ENCODE measurements around the gene ABCF3.

ABCF3 gene

GRCh38 chr3:184168363-184169120 is 17.5 kb upstream of the ABCF3 start:
- DNase-seq, result no peak

DNA sequence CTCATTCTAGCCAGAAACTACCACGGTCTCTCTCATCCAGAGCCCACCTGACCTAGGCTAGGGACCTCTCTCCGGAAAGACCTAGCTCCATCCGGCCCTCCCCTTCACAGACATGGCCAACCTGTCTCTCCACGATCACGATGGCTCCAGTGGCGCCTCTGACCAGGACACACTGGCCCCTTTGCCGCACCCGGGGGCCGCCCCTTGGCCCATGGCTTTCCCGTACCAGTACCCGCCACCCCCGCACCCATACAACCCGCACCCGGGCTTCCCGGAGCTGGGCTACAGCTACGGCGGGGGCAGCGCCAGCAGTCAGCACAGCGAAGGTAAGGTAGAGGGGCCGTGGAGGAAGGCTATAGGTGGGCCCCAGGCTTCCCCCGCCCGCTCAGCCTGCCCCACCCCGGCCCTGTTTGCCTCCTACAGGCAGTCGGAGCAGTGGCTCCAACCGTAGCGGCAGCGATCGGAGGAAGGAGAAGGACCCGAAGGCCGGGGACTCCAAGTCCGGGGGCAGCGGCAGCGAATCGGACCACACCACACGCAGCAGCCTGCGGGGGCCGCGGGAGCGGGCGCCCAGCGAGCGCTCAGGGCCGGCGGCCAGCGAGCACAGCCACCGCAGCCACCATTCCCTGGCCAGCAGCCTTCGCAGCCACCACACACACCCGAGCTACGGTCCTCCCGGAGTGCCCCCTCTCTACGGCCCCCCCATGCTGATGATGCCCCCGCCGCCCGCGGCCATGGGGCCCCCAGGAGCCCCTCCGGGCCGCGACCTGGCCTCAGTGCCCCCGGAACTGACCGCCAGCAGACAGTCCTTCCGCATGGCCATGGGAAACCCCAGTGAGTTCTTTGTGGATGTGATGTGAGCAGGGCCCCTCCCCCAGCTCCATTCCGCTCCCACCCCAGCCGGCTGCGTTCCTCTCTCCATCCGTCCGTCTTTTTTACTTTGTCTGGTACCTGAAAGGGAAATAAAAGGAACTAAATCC is 15.8 kb upstream of the ABCF3 start:
- no peak for DNase-seq

DNA sequence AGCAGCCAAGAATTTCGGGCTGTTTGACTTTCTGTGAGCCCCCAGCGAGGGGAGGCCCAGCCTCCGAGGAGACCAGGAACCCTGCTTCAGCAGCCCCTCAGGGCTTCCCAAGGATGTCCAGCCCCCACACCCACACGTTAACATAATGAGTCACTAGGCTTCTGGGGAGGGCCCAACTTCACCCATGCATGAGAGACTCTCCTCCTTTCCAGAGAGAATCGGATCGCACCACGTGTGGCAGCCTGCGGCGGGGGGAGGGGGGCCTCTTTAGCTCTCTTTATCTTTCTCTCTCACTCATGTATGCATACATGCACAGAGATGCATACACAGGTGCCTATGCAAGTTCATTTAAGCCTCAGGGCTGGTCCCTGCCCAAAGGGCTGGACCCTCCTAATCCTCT is 14.4 kb upstream of the ABCF3 start:
- DNase-seq, result no peak

- no peak for DNase-seq
These were observed 13.2 kb upstream of the ABCF3 start for GRCh38 chr3:184172681-184173373.

- DNase-seq, result no peak
These were observed 12.7 kb upstream of the ABCF3 start for GRCh38 chr3:184173374-184173722.

- no peak for DNase-seq
These were observed 11.7 kb upstream of the ABCF3 start for GRCh38 chr3:184174284-184174645.

DNA sequence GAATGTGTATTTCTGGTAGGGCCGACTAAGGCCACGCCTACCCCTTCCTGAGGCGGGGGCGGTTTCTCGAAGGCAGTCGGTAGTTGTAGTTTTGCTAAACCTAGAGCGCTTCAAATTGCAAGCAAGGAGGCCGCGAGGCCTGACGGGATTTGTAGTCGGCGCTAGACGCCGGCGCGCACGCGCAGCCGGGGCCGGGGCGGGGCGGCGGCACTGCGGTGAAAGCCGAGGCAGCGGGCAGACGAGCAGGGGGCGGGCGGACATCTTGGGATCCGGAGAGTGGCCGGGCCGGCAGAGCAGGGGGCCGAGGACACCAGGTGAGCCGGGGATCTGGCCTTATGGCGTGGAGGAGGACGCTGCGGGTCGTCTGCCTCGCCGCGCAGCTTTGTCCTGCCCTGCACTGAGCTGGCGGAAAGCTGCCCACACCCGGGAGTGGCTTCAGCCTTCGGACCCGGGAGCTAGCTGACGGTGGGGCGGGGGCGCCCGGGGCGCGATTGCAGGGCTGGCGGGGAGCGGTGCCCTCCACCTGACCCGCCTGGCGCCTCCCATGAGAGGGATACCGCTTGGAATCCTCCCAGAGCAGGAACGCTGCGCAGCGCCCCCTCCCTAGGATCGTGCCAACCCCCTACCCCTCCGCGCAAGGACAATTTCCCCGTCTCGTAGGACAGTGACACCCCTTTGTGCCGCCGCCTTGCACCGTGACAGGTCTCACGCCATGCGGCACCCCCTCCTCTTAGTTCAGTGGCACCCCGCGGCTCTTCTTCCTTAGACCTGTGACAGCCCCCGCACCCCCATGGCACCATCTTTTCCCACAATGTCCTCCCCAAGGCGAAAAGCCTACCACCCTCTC is 11.1 kb upstream of the ABCF3 start, which contains the start of gene AP2M1:
TSS of gene AP2M1 (plus strand) at position 210 of the 847 bp plus-strand sequence. CDS start 2,139 bp downstream, outside the sequence.
- peak; percentile 97 for DNase-seq

DNA sequence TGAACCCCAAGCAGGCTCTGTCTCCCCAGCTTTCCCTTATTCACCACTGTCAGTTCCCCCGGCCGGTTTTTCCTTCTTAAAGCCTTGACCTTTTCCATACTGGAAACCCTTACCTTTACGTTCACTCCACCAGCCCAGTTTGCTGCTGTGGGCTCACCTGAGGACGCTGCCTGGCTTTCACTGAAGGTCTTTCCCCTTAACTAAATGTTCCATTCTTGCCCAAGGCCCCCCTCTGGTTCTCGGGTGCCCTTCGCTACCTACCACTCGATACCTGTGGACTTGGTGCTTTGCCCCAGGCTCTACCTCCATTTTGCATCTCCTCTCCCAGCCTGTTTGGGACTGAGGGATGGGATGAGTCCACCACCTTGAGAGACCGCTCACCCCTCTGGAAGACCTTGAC is 10.5 kb upstream of the ABCF3 start:
- DNase-seq, result no peak

GRCh38 chr3:184175981-184176376 is 10.0 kb upstream of the ABCF3 start:
- DNase-seq, result no peak

- peak; percentile 63 for DNase-seq
These were observed 9.3 kb upstream of the ABCF3 start for GRCh38 chr3:184176377-184177330.

DNA sequence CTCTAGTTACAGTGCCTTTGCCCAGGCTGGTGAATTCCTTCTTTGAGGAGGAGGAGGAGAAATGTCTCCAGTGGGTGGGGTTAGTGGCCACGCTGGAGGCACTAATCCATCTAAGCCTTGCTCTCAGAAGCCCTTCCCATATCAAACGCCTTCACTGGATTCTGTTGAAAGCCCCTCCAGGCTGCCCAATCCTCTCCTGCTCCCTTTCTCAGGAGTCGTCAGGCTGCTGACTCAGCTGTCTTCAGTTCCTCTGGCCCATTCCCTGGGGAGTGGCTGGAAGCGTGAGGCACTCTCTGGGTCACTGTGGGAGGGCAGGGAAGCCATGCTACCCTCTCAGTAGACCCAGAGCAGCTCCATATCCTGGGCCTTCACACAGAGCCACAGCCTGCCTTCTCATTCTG is 8.7 kb upstream of the ABCF3 start:
- DNase-seq, result no peak

GRCh38 chr3:184177767-184178306 is 8.2 kb upstream of the ABCF3 start:
- DNase-seq, result no peak

- DNase-seq, result no peak
These were observed 7.4 kb upstream of the ABCF3 start for GRCh38 chr3:184178521-184179138.

DNA sequence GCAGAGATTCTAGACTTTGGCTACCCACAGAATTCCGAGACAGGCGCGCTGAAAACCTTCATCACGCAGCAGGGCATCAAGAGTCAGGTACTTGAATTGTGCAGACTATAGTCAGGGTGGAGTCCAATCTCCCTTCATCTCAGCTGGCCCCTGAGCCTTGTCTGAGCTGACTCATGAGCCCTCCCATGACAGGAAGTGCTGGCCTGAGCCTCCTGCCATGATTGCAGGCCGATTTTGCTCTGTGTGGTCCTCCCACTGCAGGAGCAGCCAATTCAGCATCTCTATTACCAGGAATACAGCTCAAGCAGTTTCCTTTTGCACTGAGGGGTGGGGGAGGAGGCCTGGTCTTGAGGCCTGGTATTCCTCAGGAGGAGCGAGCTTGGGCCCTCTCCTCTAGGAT is 5.8 kb upstream of the ABCF3 start:
- no peak for DNase-seq

DNA sequence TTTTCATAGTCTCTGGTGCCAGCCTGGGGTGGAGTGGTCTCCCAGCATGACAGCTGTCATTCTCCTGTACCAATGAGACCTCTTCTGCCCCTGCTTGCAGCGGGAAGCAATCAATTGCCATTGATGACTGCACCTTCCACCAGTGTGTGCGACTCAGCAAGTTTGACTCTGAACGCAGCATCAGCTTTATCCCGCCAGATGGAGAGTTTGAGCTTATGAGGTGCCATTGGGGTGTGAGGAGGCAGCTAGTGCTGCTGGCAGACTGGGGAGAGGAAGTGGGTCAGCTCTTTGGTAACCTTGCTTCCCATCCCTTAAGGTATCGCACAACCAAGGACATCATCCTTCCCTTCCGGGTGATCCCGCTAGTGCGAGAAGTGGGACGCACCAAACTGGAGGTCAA is 4.4 kb upstream of the ABCF3 start:
- no peak for DNase-seq

- DNase-seq, result no peak
These were observed 2.3 kb upstream of the ABCF3 start for GRCh38 chr3:184183679-184184078.

DNA sequence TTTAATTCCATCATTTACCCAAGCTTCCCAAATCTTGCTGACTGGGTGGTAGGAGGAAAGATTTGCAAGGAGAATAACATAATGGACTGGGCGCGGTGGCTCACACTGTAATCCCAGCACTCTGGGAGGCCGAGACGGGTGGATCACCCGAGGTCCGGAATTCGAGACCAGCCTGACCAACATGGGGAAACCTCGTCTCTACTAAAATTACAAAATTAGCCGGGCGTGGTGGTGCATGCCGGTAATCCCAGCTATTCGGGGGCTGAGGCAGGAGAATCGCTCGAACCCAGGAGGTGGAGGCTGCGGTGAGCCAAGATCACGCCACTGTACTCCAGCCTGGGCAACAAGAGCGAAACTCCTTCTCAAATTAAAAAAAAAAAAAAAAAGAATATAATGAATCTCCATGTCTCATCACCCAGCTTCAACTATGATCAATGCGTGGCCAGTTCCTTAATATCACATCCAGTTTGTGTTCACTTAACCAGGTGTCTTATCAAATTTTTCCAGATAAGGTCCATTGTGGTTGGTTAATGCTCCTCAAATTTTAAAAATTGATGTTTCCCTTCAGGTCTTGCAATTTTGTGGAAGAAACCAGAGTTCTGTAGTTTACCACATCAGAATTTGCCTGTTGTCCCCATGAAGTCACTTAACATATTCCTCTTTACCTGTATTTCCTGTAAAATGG is 1.3 kb upstream of the ABCF3 start:
- no peak for DNase-seq

DNA sequence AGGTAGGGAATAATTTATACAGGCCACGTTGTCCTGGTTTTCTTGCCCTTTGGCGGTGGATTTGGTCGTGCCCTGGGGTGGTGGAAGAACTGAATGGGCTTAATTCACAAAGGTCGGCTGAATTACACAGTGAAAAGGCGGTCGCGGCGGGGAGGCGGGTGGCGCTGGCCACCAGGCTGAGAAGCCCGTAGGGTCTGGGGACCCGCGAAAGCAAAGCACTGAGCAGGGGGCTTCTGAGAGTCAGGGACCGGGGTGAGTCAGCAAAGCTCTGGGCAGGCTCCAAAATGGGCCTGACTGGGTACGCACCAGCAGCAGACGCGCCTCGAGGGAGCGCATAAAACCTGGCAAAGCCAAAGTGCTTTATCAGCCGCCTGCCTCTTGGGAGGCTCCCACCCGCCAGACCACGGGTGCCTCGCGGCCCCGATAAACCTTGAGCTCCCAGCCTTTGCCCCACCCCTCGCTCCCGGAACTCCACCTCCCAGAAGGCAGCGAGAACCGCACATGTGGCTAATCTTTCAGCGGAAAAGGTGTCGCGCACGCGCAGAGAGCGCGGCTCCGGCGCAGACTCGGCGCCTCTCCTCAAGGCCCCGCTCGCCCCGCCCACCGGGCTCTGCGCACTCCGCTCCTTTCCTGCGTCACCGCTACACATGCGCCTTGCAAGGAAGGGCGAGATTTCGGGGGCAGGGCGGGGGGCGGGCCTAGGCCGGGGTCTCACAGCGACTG is 377 bp upstream of the ABCF3 start:
- peak; percentile 98 for DNase-seq

GRCh38 chr3:184186902-184187207 is 856 bp downstream of the ABCF3 start:
- no peak for DNase-seq

Measured in NCI-H510A treated with DMSO at 0.1 percent for 48 hours (cell line).